Lower leg skin (tissue), 4 donors: Measurements from ENCODE around the gene GRIA1. TPM values are rescaled to one million over a fixed set of nuclear protein-coding genes. Genes with fewer than 3 reads are reported as not detected.

ENCODE experiments used
- DNase-seq, 2 donors: peaks; one replicate each; pipeline ENCODE4 v3.0.0-alpha.2; 2019; ENCODE audit warnings: low spot score in 2 of 2
- H3K4me3 ChIP-seq: fragments of 200-600 bp; sonication (generic); 2 replicates; pipeline ENCODE4 v1.5.1; 2017; ENCODE audit warnings: mild to moderate bottlenecking, low read depth; ENCODE audit not compliant: poor library complexity, severe bottlenecking
- CTCF ChIP-seq, 3 donors: fragments of 450-650 bp; IDR thresholded peaks; one replicate each; pipeline ENCODE4 v1.5.1; 2016; ENCODE audit warnings: antibody characterized with exemption in 3 of 3, mild to moderate bottlenecking in 3 of 3, moderate library complexity in 2 of 3
- POLR2A ChIP-seq, 2 donors: fragments of 450-650 bp; IDR thresholded peaks; one replicate each; pipeline ENCODE4 v1.6.1; 2016 to 2017; ENCODE audit warnings: antibody characterized with exemption in 2 of 2, mild to moderate bottlenecking in 1 of 2, moderate library complexity in 1 of 2
- WGBS, 2 donors: methylation state at CpG; one replicate each; pipeline ENCODE4 v1.1.5; 2018; 5-methylcytosine and 5-hydroxymethylcytosine counted together
- intact Hi-C: fragments of 100-400 bp; cut with DNase I; formaldehyde crosslinking; loops from one replicate; pipeline ENCODE4 v1.15.0; 2023; ENCODE audit warnings: low total_unique reads
- total RNA-seq, 4 donors: library from RNA; depleted of rRNA; stranded (reverse); fragments of >200 nt; gene quantifications; one replicate each; pipeline ENCODE4 v1.1.0, GENCODE V29; 2016

The GRIA1 gene
- total RNA-seq, 4 donors from 2014 or later = 0.08 to 2.3 (median 0.40) TPM

- no peak for TF ChIP-seq CTCF (IDR thresholded peaks at IDR 0.05)
- no peak for TF ChIP-seq POLR2A (IDR thresholded peaks at IDR 0.05)
- DNase-seq = no peak
- WGBS, 2 donors = 61% methylated on average over 4 of the region's 4 CpGs
- no peak overlapping the region for H3K4me3 ChIP-seq
- intact Hi-C loops = no loop called here
Observed at GRCh38 chr5:153813901-153814300, 323.4 kb downstream of the GRIA1 start.

DNA sequence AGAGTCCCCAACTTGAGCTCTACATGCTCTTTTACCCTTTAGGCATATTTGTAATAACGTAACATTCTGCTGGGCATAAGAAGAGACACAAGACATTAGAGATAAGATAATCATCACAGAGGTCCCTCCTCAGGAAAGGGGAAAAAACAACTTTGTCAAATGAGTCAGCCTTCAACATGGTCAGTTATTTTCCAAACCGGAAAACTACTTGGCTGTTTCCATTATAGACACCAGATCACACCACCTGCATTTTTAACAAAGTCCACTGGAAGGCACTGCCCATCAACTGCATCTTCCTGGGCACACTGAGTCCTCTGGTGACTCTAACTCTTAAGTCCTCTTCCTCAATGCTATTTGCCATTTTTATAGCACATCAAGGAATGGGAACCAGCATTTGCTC is 326.4 kb downstream of the GRIA1 start:
- 67 to 69% methylated on average over 2 of the region's 2 CpGs for WGBS, 2 donors
- TF ChIP-seq POLR2A (IDR thresholded peaks at IDR 0.05) = no peak
- TF ChIP-seq CTCF (IDR thresholded peaks at IDR 0.05) = no peak
- H3K4me3 ChIP-seq = no peak overlapping the region
- intact Hi-C loops = no loop called here
- no peak for DNase-seq

- TF ChIP-seq CTCF (IDR thresholded peaks at IDR 0.05) = no peak
- TF ChIP-seq POLR2A (IDR thresholded peaks at IDR 0.05) = no peak
- 90 to 93% methylated on average over 2 of the region's 2 CpGs for WGBS, 2 donors
- intact Hi-C loops = no loop called here
- H3K4me3 ChIP-seq = no peak overlapping the region
- no peak for DNase-seq
Observed at GRCh38 chr5:153818626-153819025, 328.2 kb downstream of the GRIA1 start.

DNA sequence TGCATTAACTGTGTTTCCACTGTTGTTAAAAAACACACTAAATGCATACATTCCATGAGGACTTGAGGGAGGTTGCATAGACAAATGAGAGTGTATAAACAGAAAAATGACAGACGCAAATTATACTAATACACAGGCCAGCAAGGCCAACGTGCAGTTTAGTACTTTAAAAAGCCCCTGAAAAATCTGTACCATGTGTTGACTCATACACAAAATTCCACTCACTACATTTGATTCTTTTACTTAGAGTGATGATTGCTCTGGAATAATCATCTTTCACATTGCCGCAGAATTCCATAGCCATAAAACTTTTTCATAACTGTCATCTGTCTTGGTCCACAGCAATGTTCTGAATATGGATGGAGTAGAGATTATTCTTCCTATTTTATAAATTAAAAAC is 332.6 kb downstream of the GRIA1 start:
- intact Hi-C loops = no loop called here
- no peak overlapping the region for H3K4me3 ChIP-seq
- TF ChIP-seq CTCF (IDR thresholded peaks at IDR 0.05) (no peak), POLR2A (IDR thresholded peaks at IDR 0.05) (no peak)
- WGBS, 2 donors = 36 to 71% methylated on average over 3 of the region's 3 CpGs
- DNase-seq = no peak

- 56 to 60% methylated on average over 6 of the region's 6 CpGs for WGBS, 2 donors
- no peak overlapping the region for H3K4me3 ChIP-seq
- no peak for TF ChIP-seq POLR2A (IDR thresholded peaks at IDR 0.05)
- no peak for TF ChIP-seq CTCF (IDR thresholded peaks at IDR 0.05)
- no peak for DNase-seq
- intact Hi-C loops = no loop called here
Observed at GRCh38 chr5:153824909-153825308, 334.4 kb downstream of the GRIA1 start.

GRCh38 chr5:153827397-153827796 is 336.9 kb downstream of the GRIA1 start:
- DNase-seq = peak in 1 of 2 donors; percentile 14
- no peak for TF ChIP-seq CTCF (IDR thresholded peaks at IDR 0.05)
- TF ChIP-seq POLR2A (IDR thresholded peaks at IDR 0.05) = no peak
- 62 to 63% methylated on average over 4 of the region's 4 CpGs for WGBS, 2 donors
- intact Hi-C loops = no loop called here
- H3K4me3 ChIP-seq = no peak overlapping the region
